Measurements from ENCODE around the gene B3GALT6.

Gene B3GALT6

DNA sequence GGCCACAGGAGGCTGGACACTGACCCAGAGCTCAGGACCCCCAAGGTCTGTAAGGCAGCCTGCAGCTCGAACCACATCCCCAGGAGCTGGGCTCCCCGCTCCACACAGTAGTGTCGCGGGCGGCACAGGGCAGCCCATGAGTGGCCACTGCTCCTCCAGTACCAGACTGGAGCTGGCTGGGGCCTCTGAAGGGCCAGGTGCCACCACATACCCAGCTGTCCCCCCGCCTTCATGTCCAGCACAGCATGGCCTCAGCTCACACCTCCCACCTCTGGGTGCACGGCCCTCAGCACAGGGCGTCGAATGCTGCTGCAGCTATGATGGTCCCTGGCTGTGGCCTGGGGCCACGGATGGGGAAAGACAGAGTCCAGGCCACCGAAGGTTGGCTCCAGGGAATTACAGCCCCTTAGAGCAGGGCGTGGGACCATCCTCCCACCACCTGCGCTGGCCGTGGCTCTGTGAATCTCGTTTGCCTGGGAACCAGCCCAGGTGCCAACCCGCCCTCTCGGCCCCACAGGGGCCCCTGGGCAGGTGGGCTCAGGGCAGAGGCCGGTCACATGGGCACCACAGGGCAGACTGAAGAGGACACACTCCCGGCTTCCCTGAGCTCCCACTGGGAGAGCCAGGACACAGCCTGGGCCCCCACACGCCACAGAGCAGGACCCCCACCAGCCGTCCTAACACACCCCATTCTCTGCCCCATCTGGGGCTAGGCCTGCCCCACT is 16.0 kb upstream of the B3GALT6 start:
- in situ Hi-C loops (cut with MboI; ENCODE audit: low sequenced_read_pairs), result no loop called here

- in situ Hi-C loops (cut with MboI; ENCODE audit: low sequenced_read_pairs), result no loop called here
Observed at GRCh38 chr1:1216770-1217620, 15.0 kb upstream of the B3GALT6 start.

DNA sequence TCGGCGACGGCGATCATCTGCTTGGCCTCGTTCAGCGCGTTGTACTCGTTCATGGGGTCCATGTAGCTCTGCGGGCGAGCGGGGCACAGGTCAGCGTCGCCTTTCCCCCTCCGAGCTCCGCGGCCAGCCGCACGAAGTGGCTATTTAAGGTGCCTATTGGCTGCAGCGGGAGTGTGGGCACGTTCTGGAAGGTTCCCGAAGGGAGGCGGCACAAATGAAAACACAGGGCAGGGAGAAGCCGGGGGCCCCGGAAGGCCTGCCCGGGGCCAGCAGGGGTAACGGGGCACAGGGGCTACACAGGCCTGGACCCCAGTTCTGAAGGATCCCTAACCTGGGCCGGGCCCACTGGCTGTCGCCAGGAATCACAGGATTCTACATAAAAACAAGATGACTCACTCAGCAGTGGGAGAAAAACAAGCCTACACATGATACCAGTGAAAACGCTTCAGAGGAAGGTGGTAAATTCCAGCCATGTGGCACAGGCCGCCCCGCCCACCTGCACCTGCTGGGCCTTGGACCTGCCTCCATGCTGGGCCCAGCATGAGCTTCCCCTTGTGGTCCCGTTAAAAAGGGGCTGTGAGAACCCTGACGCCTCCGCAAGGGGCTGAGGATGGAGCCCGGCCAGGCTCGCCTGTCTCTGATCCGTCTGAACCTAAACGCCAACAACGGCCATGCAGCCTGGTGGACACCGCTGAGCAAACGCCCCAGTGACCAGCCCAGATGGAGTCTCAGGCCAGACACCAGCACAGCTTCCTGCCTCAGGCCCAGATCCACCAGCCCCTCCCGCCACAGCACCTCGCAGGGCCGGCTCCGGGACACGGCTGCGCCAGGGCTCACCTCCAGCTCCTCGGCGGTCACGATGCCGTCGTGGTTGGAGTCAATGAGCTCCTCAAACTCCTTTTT is 14.2 kb upstream of the B3GALT6 start:
- in situ Hi-C loops (cut with MboI; ENCODE audit: low sequenced_read_pairs), result no loop called here

DNA sequence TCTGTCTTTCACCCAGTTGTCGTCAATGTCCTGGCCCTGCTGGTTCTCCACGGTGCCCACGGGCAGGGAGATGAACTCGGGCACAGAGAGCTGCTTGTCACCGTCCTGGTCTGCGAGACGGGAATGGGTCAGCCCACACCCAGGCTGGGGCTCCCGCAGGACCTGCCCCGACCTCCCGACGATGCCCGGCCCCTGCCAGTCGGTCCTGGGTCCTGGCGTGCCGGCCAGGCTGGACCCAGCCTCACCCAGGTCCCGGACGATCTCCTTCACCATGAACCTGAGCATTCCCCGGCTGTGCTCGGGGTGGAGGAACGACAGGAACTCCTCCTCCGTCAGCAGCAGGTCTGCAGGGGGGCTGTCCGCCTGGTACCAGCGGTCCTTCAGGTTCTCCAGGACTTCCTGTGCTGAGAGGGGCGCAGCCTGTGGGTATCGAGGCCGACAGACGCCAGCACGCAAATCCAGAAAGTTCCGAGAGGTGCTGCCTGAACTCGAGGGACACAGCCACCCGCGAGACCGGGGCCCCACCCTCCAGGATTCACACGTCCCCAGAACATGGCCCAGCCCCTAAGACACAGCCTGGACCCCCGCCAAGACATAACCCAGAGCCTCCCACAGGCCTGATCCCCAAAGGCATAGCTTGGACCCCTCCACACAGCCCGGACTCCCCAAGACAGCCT is 13.4 kb upstream of the B3GALT6 start:
- in situ Hi-C loops (cut with MboI; ENCODE audit: low sequenced_read_pairs), result no loop called here

DNA sequence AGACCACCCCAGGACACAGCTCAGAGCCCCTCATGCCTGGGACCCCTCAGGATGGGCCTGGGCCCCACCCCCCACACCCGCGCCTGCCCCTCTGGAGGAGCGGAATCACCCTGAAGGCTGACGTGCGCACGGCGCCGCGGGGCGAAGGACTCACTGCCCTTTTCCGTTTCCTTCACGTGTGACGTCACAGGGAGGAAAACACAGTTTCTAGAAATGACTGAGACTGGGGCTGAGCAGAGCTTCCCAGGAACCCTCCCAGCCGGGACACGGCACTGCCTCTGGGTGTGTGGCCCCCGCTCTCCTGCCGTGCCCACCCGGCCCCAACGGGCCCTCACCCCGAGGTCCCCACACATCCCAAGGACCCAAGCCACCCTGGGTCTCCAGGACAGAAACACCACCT is 12.7 kb upstream of the B3GALT6 start:
- in situ Hi-C loops (cut with MboI; ENCODE audit: low sequenced_read_pairs), result no loop called here

DNA sequence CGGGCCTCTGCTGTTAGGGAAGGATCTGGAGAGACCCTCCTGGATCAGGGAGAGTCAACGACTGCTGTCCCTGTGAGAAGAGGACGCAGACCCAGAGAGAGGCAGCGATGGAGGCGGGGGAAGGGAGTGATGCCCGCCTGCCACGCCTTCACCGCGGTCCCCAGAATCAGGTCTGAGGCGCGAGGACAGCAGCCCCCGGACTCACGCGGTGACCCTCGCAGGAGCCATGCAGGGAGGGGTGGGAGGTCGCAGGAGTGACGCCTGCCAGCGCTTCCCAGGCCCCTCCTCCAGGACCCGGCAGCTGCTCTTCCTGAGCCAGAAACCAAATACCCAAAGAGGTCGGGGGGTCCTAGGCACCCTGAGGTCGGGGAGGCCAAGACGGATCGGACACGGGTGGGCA is 11.8 kb upstream of the B3GALT6 start:
- in situ Hi-C loops (cut with MboI; ENCODE audit: low sequenced_read_pairs), result no loop called here

DNA sequence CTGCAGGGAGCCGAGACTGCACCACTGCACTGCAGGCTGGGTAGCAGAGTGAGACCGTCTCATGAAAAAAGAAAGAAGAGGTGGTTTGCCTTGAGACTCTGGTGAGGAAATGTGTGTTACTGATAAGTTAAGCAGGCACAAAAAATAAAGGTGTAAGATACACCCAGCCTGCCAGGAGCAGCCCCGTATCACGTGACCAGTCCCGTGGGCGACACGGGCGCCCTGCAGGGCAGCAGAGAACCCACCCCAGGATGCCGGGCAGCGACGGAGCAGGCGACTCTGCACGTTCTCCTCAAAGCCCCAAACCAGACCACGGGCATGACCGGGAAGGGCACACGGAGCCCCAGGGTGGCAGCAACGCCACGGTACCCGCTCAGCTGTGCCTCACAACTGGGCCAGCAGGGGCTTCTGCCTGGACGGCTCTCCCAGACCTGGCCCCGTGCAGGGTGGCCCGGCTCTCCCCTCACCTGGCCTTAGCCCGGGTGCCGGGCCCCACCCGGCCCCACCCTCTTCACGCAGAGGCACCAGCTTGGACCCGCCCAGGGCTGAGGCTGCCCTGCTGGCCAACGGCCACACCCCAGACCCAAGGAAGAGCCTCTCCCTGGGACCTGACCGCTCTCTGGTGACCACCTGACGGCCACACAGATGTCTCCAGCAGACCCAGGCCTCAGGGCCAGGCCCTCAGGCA is 10.0 kb upstream of the B3GALT6 start:
- in situ Hi-C loops (cut with MboI; ENCODE audit: low sequenced_read_pairs), result no loop called here

DNA sequence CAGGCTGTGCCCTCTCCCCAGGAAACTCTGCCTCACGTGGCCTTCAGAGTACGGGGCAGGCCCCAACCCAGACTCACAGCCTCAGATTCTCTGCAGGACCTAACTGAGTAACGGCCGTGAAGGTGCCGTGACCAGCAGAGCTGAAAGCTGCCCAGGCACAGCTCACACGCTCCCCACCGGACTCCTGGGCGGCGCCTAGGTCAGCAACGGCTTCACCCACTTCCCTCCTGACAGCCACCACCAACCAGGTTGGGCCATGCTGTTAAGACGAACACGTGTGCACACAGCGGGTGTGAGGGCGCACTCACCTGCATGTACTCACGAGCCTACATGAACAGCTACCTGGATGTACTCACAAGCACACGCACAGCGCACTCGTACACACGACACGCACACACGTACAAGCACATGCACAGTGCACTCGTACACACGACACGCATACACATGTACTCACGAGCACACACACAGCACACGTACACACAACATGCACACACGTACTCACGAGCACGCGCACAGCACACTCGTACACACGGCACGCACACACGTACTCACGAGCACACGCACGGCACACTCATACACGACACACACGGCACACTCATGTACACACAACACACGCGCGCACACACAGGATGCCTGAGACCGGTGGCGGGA is 9.3 kb upstream of the B3GALT6 start:
- in situ Hi-C loops (cut with MboI; ENCODE audit: low sequenced_read_pairs), result no loop called here

DNA sequence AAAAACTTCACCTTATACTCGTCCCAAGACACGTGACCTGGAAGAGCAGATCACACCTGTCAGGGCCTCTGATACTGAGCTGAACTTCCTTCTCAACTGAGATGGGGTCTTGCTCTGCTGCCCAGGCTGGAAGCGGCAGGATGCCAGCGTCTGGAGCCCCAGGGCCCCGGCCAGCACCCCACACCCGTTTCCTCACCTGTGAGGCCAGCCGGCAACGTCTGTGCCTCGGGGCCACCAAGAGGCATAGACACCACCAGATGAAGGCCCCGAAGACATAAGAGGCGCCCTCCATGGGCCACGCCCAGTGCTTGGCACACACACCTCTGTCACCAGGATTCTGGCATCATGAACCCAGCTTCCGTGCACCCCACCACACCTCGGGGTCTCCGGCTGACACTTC is 8.7 kb upstream of the B3GALT6 start:
- in situ Hi-C loops (cut with MboI; ENCODE audit: low sequenced_read_pairs), result no loop called here

GRCh38 chr1:1223891-1224290 is 8.1 kb upstream of the B3GALT6 start:
- in situ Hi-C loops (cut with MboI; ENCODE audit: low sequenced_read_pairs), result no loop called here

GRCh38 chr1:1225238-1225845 is 6.7 kb upstream of the B3GALT6 start:
- in situ Hi-C loops (cut with MboI; ENCODE audit: low sequenced_read_pairs), result no loop called here

GRCh38 chr1:1225913-1226312 is 6.1 kb upstream of the B3GALT6 start:
- in situ Hi-C loops (cut with MboI; ENCODE audit: low sequenced_read_pairs), result no loop called here

DNA sequence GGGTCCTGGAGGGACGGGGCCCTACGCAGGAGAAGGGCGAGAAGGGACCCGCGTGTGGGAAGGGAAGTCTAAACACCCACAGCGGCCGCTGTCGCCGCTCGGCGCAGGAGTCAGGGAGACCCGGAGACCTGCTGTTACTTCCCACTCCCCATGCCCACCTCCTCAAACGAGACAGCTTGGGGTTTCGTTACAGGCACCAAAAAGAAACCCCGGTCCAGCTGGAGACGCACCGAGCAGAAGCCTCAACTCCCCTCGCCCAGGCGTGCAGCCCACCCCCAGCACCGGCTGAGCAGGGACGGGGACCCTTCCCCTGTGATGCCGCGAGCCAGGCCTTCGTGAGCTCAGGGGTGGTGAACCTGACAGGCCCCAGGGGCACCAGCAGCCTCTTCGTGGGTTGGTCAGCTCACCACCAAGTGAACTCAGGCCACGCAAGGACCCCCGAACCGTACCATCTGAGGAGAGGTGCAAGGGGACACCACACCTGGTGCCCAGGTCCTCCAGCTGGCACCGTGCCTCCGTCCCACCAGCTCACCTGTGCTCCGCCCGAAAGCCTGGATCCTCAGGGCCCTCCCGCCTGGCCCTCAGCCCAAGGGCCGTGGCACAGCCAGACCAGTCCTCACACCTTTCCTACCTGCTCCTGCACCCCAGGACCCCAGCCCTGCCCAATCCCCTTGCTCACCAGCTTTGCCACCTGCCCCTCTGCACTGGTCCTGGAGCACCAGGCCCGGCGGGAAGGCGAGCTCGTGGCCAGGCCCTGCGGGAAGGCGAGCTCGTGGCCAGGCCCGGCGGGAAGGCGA is 5.3 kb upstream of the B3GALT6 start:
- in situ Hi-C loops (cut with MboI; ENCODE audit: low sequenced_read_pairs), result no loop called here

- in situ Hi-C loops (cut with MboI; ENCODE audit: low sequenced_read_pairs), result no loop called here
Observed at GRCh38 chr1:1227386-1227785, 4.7 kb upstream of the B3GALT6 start.

DNA sequence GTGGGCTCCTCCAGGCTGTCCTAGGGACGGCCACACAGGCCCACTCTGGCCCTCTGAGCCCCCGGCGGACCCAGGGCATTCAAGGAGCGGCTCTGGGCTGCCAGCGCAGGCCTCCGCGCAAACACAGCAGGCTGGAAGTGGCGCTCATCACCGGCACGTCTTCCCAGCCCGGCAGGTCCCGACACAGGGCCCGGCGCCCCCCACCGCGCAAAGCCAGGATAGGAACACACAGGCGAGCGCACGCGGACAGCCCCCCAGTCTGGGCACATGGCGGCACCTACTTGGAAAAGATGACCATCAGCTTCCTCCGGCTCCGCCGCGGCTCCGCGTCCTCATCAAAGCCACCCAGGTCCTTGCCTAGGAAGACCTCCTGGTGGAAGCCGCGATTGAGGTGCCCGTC is 3.9 kb upstream of the B3GALT6 start:
- in situ Hi-C loops (cut with MboI; ENCODE audit: low sequenced_read_pairs), result no loop called here

- in situ Hi-C loops (cut with MboI; ENCODE audit: low sequenced_read_pairs), result no loop called here
Observed at GRCh38 chr1:1228596-1229321, 3.3 kb upstream of the B3GALT6 start.

DNA sequence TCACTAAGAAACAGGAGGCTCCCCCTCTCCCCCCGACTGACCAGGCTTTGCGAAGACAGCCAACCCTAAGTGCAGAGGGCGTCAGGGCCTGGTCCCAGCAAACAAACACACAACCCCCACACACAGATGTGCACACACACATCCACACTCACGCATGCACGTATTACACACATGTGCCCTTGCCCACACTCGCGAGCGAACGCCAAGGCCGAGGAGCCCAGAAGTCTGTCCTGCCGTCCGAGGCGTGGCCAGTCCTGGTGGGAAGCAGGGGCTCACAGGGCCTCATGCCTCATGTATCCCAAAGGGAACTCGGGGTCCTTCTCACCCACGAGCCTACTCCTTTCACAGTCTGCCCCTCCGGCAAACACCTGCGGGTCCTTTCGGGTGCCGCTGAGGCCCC is 2.3 kb upstream of the B3GALT6 start:
- in situ Hi-C loops (cut with MboI; ENCODE audit: low sequenced_read_pairs), result no loop called here
